ENCODE results near the gene ESRRB.

- TF ChIP-seq TAF1 (IDR thresholded peaks at IDR 0.05; ENCODE audit: low read depth) (no peak), FOXM1 (IDR thresholded peaks at IDR 0.05; ENCODE audit: borderline replicate concordance, low read depth) (no peak), YY1 (IDR thresholded peaks at IDR 0.05; ENCODE audit: low read depth) (no peak), TEAD4 (IDR thresholded peaks at IDR 0.05) (no peak), CEBPB (IDR thresholded peaks at IDR 0.05) (no peak), REST (IDR thresholded peaks at IDR 0.05; ENCODE audit: low read depth) (no peak), EP300 (IDR thresholded peaks at IDR 0.05; ENCODE audit: borderline replicate concordance) (no peak)
Observed at GRCh38 chr14:76462330-76462729, 86.4 kb downstream of the ESRRB start.
